Posterior cingulate gyrus (tissue), 11 donors: ENCODE results near the gene ZNF503.

ENCODE experiments used
- DNase-seq, 10 donors: peaks; one replicate each; pipeline versions ENCODE4 v3.0.0 to v3.0.0-alpha.2; 2020 to 2021; ENCODE audit warnings: mixed read lengths in 3 of 10
- intact Hi-C: fragments of 100-400 bp; cut with DNase I; formaldehyde crosslinking; loops from one replicate; pipeline ENCODE4 v1.15.1; 2023

The ZNF503 gene

GRCh38 chr10:75401569-75402485, at the start of gene ZNF503:
ZNF503 (minus strand) TSS chr10:75401764; CDS start chr10:75401419, 345 bp downstream.
- intact Hi-C loops = loop anchor here (2.0 to 10.0 kb wide), 2 partner anchors 523 to 635 kb away; no protein-coding TSS in a partner anchor
- DNase-seq = peak; percentile 84 to 99 (median 96)

- no peak for DNase-seq
- intact Hi-C loops = no loop called here
Observed at GRCh38 chr10:75450644-75451640, 49.4 kb upstream of the ZNF503 start.

GRCh38 chr10:75450075-75450445, 48.5 kb upstream of the ZNF503 start:
- no peak for DNase-seq
- intact Hi-C loops = no loop called here

GRCh38 chr10:75449382-75450074, 48.0 kb upstream of the ZNF503 start:
- no peak for DNase-seq
- intact Hi-C loops = no loop called here

GRCh38 chr10:75448166-75448565, 46.6 kb upstream of the ZNF503 start:
- intact Hi-C loops = no loop called here
- no peak for DNase-seq

GRCh38 chr10:75446508-75446907, 44.9 kb upstream of the ZNF503 start:
- intact Hi-C loops = no loop called here
- DNase-seq = no peak

- DNase-seq = no peak
Observed at GRCh38 chr10:75444781-75445386, 43.3 kb upstream of the ZNF503 start.

GRCh38 chr10:75443362-75443761, 41.8 kb upstream of the ZNF503 start:
- DNase-seq = no peak
- intact Hi-C loops = no loop called here

More at GRCh38 chr10:75444781-75445386, 43.3 kb upstream of the ZNF503 start:
- intact Hi-C loops = no loop called here

GRCh38 chr10:75441682-75442081, 40.1 kb upstream of the ZNF503 start:
- no peak for DNase-seq
- intact Hi-C loops = no loop called here

- intact Hi-C loops = no loop called here
Observed at GRCh38 chr10:75441196-75441595, 39.6 kb upstream of the ZNF503 start.

GRCh38 chr10:75440271-75440793, 38.8 kb upstream of the ZNF503 start:
- intact Hi-C loops = no loop called here

More at GRCh38 chr10:75441196-75441595, 39.6 kb upstream of the ZNF503 start:
- DNase-seq = no peak

GRCh38 chr10:75439811-75440210, 38.2 kb upstream of the ZNF503 start:
- DNase-seq = no peak
- intact Hi-C loops = no loop called here

More at GRCh38 chr10:75440271-75440793, 38.8 kb upstream of the ZNF503 start:
- DNase-seq = no peak

- intact Hi-C loops = no loop called here
Observed at GRCh38 chr10:75438275-75438674, 36.7 kb upstream of the ZNF503 start.

GRCh38 chr10:75437693-75438092, 36.1 kb upstream of the ZNF503 start:
- no peak for DNase-seq
- intact Hi-C loops = no loop called here

More at GRCh38 chr10:75438275-75438674, 36.7 kb upstream of the ZNF503 start:
- DNase-seq = no peak

- intact Hi-C loops = no loop called here
- DNase-seq = no peak
Observed at GRCh38 chr10:75436896-75437295, 35.3 kb upstream of the ZNF503 start.

- intact Hi-C loops = no loop called here
- no peak for DNase-seq
Observed at GRCh38 chr10:75435291-75435690, 33.7 kb upstream of the ZNF503 start.

GRCh38 chr10:75434291-75434690, 32.7 kb upstream of the ZNF503 start:
- DNase-seq = no peak
- intact Hi-C loops = no loop called here

GRCh38 chr10:75433216-75433615, 31.7 kb upstream of the ZNF503 start:
- no peak for DNase-seq
- intact Hi-C loops = no loop called here

- intact Hi-C loops = no loop called here
- DNase-seq = no peak
Observed at GRCh38 chr10:75432763-75433162, 31.2 kb upstream of the ZNF503 start.

GRCh38 chr10:75432176-75432575, 30.6 kb upstream of the ZNF503 start:
- intact Hi-C loops = no loop called here
- no peak for DNase-seq
